H9 (cell line): ENCODE results near the gene MRAP. TPM values are rescaled to one million over a fixed set of nuclear protein-coding genes. Genes with fewer than 3 reads are reported as not detected.

ENCODE experiments used
- DNase-seq: peaks from one replicate; pipeline ENCODE4 v3.0.0-alpha.2; 2017
- H2AFZ ChIP-seq: one replicate; pipeline ENCODE4 v1.6.1; 2013; ENCODE audit warnings: mild to moderate bottlenecking, low read length, control low read depth, moderate library complexity
- H2AK5ac ChIP-seq: 2 replicates; pipeline ENCODE4 v1.6.1; 2013; ENCODE audit warnings: low read length, control low read depth, mixed read lengths; ENCODE audit not compliant: insufficient read length
- H2BK120ac ChIP-seq: one replicate; pipeline ENCODE4 v1.6.1; 2013; ENCODE audit warnings: low read depth, mild to moderate bottlenecking, low read length, control low read depth, inconsistent platforms; ENCODE audit not compliant: poor library complexity, severe bottlenecking
- H2BK12ac ChIP-seq: 2 replicates; pipeline ENCODE4 v1.6.1; 2013; ENCODE audit warnings: low read length, control low read depth, mixed read lengths, low read depth; ENCODE audit not compliant: insufficient read length
- H2BK15ac ChIP-seq: 2 replicates; pipeline ENCODE4 v1.6.1; 2013; ENCODE audit warnings: low read depth, low read length, control low read depth
- H2BK20ac ChIP-seq: one replicate; pipeline ENCODE4 v1.6.1; 2013; ENCODE audit warnings: low read depth, mild to moderate bottlenecking, low read length, control low read depth, inconsistent platforms; ENCODE audit not compliant: poor library complexity, severe bottlenecking
- H2BK5ac ChIP-seq: 2 replicates; pipeline ENCODE4 v1.6.1; 2013; ENCODE audit warnings: low read length, control low read depth, mixed read lengths; ENCODE audit not compliant: insufficient read length
- H3K14ac ChIP-seq: 2 replicates; pipeline ENCODE4 v1.6.1; 2013; ENCODE audit warnings: low read length, control low read depth; ENCODE audit not compliant: insufficient read depth
- H3K18ac ChIP-seq: 2 replicates; pipeline ENCODE4 v1.6.1; 2013; ENCODE audit warnings: low read depth, mild to moderate bottlenecking, mixed read lengths, low read length, control low read depth; ENCODE audit not compliant: insufficient read length
- H3K23ac ChIP-seq: 2 replicates; pipeline ENCODE4 v1.6.1; 2013; ENCODE audit warnings: low read length, control low read depth, mixed read lengths, low read depth; ENCODE audit not compliant: insufficient read length
- H3K23me2 ChIP-seq: 2 replicates; pipeline ENCODE4 v1.6.1; 2013; ENCODE audit warnings: low read depth, mild to moderate bottlenecking, mixed read lengths, low read length, control low read depth; ENCODE audit not compliant: insufficient read length, poor library complexity, severe bottlenecking
- H3K27ac ChIP-seq: 2 replicates; pipeline ENCODE4 v1.5.1; 2013; ENCODE audit warnings: low read length, control low read depth, mixed read lengths, low read depth; ENCODE audit not compliant: insufficient read length
- H3K27me3 ChIP-seq: 2 replicates; pipeline ENCODE4 v1.6.1; 2013; ENCODE audit warnings: low read length, control low read depth, inconsistent platforms; ENCODE audit not compliant: insufficient read depth
- H3K4ac ChIP-seq: 2 replicates; pipeline ENCODE4 v1.6.1; 2013; ENCODE audit warnings: low read depth, mild to moderate bottlenecking, control low read depth, inconsistent platforms, low read length, moderate library complexity
- H3K4me1 ChIP-seq: 2 replicates; pipeline ENCODE4 v1.6.1; 2013; ENCODE audit warnings: low read length, control low read depth, inconsistent platforms; ENCODE audit not compliant: insufficient read depth
- H3K4me2 ChIP-seq: 2 replicates; pipeline ENCODE4 v1.6.1; 2013; ENCODE audit warnings: low read length, control low read depth, mixed read lengths; ENCODE audit not compliant: insufficient read length, insufficient read depth
- H3K56ac ChIP-seq: 2 replicates; pipeline ENCODE4 v1.6.1; 2013; ENCODE audit warnings: low read depth, mild to moderate bottlenecking, mixed read lengths, low read length, control low read depth; ENCODE audit not compliant: insufficient read length
- H3K79me1 ChIP-seq: 2 replicates; pipeline ENCODE4 v1.6.1; 2013; ENCODE audit warnings: low read depth, mild to moderate bottlenecking, moderate library complexity, low read length, control low read depth, inconsistent platforms; ENCODE audit not compliant: insufficient read depth, poor library complexity, severe bottlenecking
- H3K79me2 ChIP-seq: 2 replicates; pipeline ENCODE4 v1.6.1; 2013; ENCODE audit warnings: low read length, control low read depth, inconsistent platforms; ENCODE audit not compliant: insufficient read depth
- H3K9ac ChIP-seq: 2 replicates; pipeline ENCODE4 v1.6.1; 2013; ENCODE audit warnings: low read length, control low read depth, mixed read lengths; ENCODE audit not compliant: insufficient read length; ENCODE audit errors: extremely low read depth
- H3K9me3 ChIP-seq: one replicate; pipeline ENCODE4 v1.6.1; 2013; ENCODE audit warnings: low read depth, low read length, inconsistent platforms; ENCODE audit not compliant: control insufficient read depth
- H3T11ph ChIP-seq: one replicate; pipeline ENCODE4 v1.6.1; 2013; ENCODE audit warnings: mild to moderate bottlenecking, low read length, control low read depth, inconsistent platforms
- H4K20me1 ChIP-seq: one replicate; pipeline ENCODE4 v1.6.1; 2013; ENCODE audit not compliant: control insufficient read depth, insufficient read length, insufficient read depth
- H4K5ac ChIP-seq: 2 replicates; pipeline ENCODE4 v1.6.1; 2013; ENCODE audit warnings: low read depth, mild to moderate bottlenecking, mixed read lengths, low read length, control low read depth; ENCODE audit not compliant: insufficient read length
- H4K8ac ChIP-seq: replicated peaks from 2 replicates; pipeline ENCODE4 v1.6.1; 2013; ENCODE audit warnings: low read length, control low read depth, mixed read lengths, low read depth; ENCODE audit not compliant: insufficient read length
- H4K91ac ChIP-seq: 2 replicates; pipeline ENCODE4 v1.6.1; 2013; ENCODE audit warnings: low read depth, mild to moderate bottlenecking, moderate library complexity, mixed read lengths, low read length, control low read depth; ENCODE audit not compliant: insufficient read length
- H3K27ac Mint-ChIP-seq, 3 experiments: 2 replicates in 2 of 3; 3 replicates in 1 of 3; pipeline ENCODE4 v1.8.0; 2020 to 2021; ENCODE audit warnings: mixed read lengths in 3 of 3, mild to moderate bottlenecking in 1 of 3, moderate library complexity in 1 of 3
- H3K27me3 Mint-ChIP-seq: 2 replicates; pipeline ENCODE4 v1.8.0; 2021; ENCODE audit warnings: low read depth, mild to moderate bottlenecking, moderate library complexity, mixed read lengths
- H3K36me3 Mint-ChIP-seq, 3 experiments: 2 replicates in 2 of 3; 3 replicates in 1 of 3; pipeline ENCODE4 v1.8.0; 2020 to 2021; ENCODE audit warnings: low read depth in 3 of 3, mixed read lengths in 3 of 3; ENCODE audit not compliant: insufficient read depth in 1 of 3
- H3K4me1 Mint-ChIP-seq, 2 experiments: 2 replicates each; pipeline ENCODE4 v1.8.0; 2020; ENCODE audit warnings: mixed read lengths in 2 of 2
- H3K4me3 Mint-ChIP-seq, 2 experiments: 2 replicates in 1 of 2; 3 replicates in 1 of 2; pipeline ENCODE4 v1.8.0; 2020 to 2021; ENCODE audit warnings: mild to moderate bottlenecking in 2 of 2, mixed read lengths in 2 of 2, moderate library complexity in 1 of 2
- H3K9me3 Mint-ChIP-seq, 2 experiments: 2 replicates in 1 of 2; 3 replicates in 1 of 2; pipeline ENCODE4 v1.8.0; 2020; ENCODE audit warnings: mild to moderate bottlenecking in 2 of 2, mixed read lengths in 2 of 2, moderate library complexity in 1 of 2
- CTCF ChIP-seq: fragments of 200-600 bp; sonication (generic); conservative IDR thresholded peaks from 3 replicates; pipeline ENCODE4 v1.8.0; 2021; ENCODE audit warnings: antibody characterized with exemption, mild to moderate bottlenecking
- WGBS: extraction: QIAGEN DNeasy Blood & Tissue Kit; methylation state at CpG from one replicate; pipeline ENCODE4 v1.1.7; 2013; ENCODE audit warnings: missing lambda C conversion rate, low lambda C conversion rate, mixed read lengths; ENCODE audit not compliant: insufficient read length; ENCODE audit errors: extremely low coverage; 5-methylcytosine and 5-hydroxymethylcytosine counted together
- total RNA-seq: library from RNA; stranded (reverse); gene quantifications from 2 replicates; pipeline ENCODE4 v1.2.1, GENCODE V29; 2021

MRAP gene
- total RNA-seq, 1 experiment from 2014 or later, result not detected

DNA sequence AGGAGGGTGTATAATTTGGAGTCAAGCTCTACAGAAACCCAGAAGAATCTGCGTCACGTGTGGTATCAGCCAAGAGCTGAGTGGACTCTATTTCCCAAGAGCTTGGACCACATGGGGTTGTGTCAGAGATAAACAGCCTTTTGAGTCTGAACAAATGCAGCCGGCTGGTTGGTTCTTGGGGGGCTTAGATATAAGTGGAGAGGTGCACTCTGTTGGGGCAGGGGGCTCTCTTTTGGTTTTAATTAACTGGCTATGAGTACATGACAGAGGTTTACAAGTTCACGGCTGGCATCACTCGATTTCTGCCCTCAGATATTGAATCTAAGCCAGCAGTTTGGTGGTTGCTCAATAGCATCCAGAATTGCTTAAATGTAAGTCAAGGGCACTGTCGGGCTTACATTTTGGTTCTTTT lies 501 bp upstream of the MRAP start:
- Histone ChIP-seq H3K27me3 (no peaks in the 10 kb centered on the region), H4K20me1 (no peaks in the 10 kb centered on the region), H3K4ac (no peak overlapping the region), H2BK20ac (no peak overlapping the region), H3T11ph (no peak overlapping the region), H3K14ac (no peak overlapping the region), H4K91ac (no peak overlapping the region), H2BK12ac (no peak overlapping the region), H3K9me3 (no peaks in the 10 kb centered on the region), H4K5ac (no peak overlapping the region), H3K27ac (no peak overlapping the region), H2BK15ac (no peak overlapping the region), H2AFZ (no peak overlapping the region), H3K79me1 (no peaks in the 10 kb centered on the region), H3K23ac (no peak overlapping the region), H3K23me2 (no peaks in the 10 kb centered on the region), H2AK5ac (no peak overlapping the region), H3K79me2 (no peaks in the 10 kb centered on the region), H3K4me1 (no peaks in the 10 kb centered on the region), H2BK5ac (no peak overlapping the region), H3K4me2 (no peak overlapping the region), H3K56ac (no peak overlapping the region), H3K9ac (no peak overlapping the region), H4K8ac (no peak overlapping the region), H2BK120ac (no peak overlapping the region), H3K18ac (no peak overlapping the region)
- no peak overlapping the region for H3K27ac Mint-ChIP-seq
- H3K36me3 Mint-ChIP-seq, result peaks cover 0 to 10% (median 5%) of the 10 kb centered on the region in 3 experiments; a peak in 5 of 7 replicates
- DNase-seq, result no peak
- TF ChIP-seq CTCF, result no peak
- no peaks in the 10 kb centered on the region for H3K27me3 Mint-ChIP-seq
- no CpG with 5 or more reads among the region's 6 CpGs for WGBS
- no peak overlapping the region for H3K4me3 Mint-ChIP-seq
- H3K9me3 Mint-ChIP-seq, result no peaks in the 10 kb centered on the region
- no peaks in the 10 kb centered on the region for H3K4me1 Mint-ChIP-seq
